ENCODE measurements around the gene UBC.
A peak's percentile ranks its signal among the peaks of the same experiment; 100 is the strongest.

The UBC gene

GRCh38 chr12:124864326-124864752 is 50.1 kb downstream of the UBC start:
- DNase-seq (ENCODE audit: low spot score), result no peak

- DNase-seq (ENCODE audit: low spot score), result peak; percentile 74
Measured at GRCh38 chr12:124863416-124864325, 50.8 kb downstream of the UBC start, which contains the start of gene SCARB1. Gene SCARB1 (minus strand): TSS chr12:124863864. CDS start chr12:124863720, 144 bp downstream.

- DNase-seq (ENCODE audit: low spot score), result peak; percentile 63
Measured at GRCh38 chr12:124862768-124863415, 51.6 kb downstream of the UBC start.

- peak; percentile 25 for DNase-seq (ENCODE audit: low spot score)
Measured at GRCh38 chr12:124861898-124862676, 52.4 kb downstream of the UBC start.

Data from cerebellar cortex (tissue), 1 donor.